SK-N-SH treated with all-trans-retinoic acid at 6 μM for 48 hours (cell line): ENCODE data around the gene ATL1.

Source experiments
- ATAC-seq: fragments of 200-7000 bp; cut with Tn5 transposase; 3 replicates; pipeline ENCODE4 v1.9.1; 2020; ENCODE audit warnings: mild to moderate bottlenecking, moderate library complexity
- PATZ1 ChIP-seq: fragments of 250-450 bp; sonication (Bioruptor Pico); IDR thresholded peaks from 2 replicates; pipeline ENCODE4 v1.8.0; 2020; ENCODE audit warnings: mild to moderate bottlenecking, moderate library complexity, borderline replicate concordance
- ZFP3 ChIP-seq: fragments of 250-450 bp; sonication (Bioruptor Pico); IDR thresholded peaks from 2 replicates; pipeline ENCODE4 v1.5.0; 2020; ENCODE audit warnings: mild to moderate bottlenecking, moderate library complexity

ATL1 gene

GRCh38 chr14:50678163-50678562 is 118.2 kb downstream of the ATL1 start (continued):
- no peak for TF ChIP-seq PATZ1 (CRISPR knock-in tag)
- TF ChIP-seq, all 23 proteins: peak for 0

- no peak for ATAC-seq
- no peak for TF ChIP-seq ZFP3 (CRISPR knock-in tag)
Measured at GRCh38 chr14:50679674-50680073, 119.7 kb downstream of the ATL1 start.
